GM12878 (cell line): ENCODE data around the gene IQSEC2. TPM values are rescaled to one million over a fixed set of nuclear protein-coding genes. Genes with fewer than 3 reads are reported as not detected.

ENCODE experiments used
- ATAC-seq: fragments of 200-7000 bp; cut with Tn5 transposase; 3 replicates; pipeline ENCODE4 v1.9.1; 2020; ENCODE audit warnings: mild to moderate bottlenecking, moderate library complexity
- BruUV-seq: library from RNA; stranded (reverse); fragments of 400-500 nt; replicated peaks from 2 replicates; lab custom pipeline; 2021; lab: Mats Ljungman, UMichigan
- CTCF ChIA-PET: fragments of 300-600 bp; sonication (Branson Sonifier 250); formaldehyde crosslinking; extraction: SDS; loops from one replicate; lab custom pipeline; 2021; ENCODE audit warnings: inconsistent platforms; lab: Yijun Ruan, JAX
- POLR2A ChIA-PET: fragments of 350-600 bp; formaldehyde crosslinking; extraction: SDS; loops from one replicate; lab custom pipeline; 2021; ENCODE audit warnings: inconsistent platforms; lab: Charles Lee
- RAD21 ChIA-PET: fragments of 300-600 bp; sonication (Branson Sonifier 250); formaldehyde crosslinking; loops from one replicate; lab custom pipeline; 2023; ENCODE audit warnings: antibody characterized with exemption; ENCODE audit not compliant: unreplicated experiment; lab: Charles Lee
- SMC1A ChIA-PET: fragments of 300-600 bp; sonication (Branson Sonifier 250); formaldehyde crosslinking; loops from one replicate; lab custom pipeline; 2023; ENCODE audit not compliant: unreplicated experiment, uncharacterized antibody; lab: Charles Lee
- DNase-seq: peaks from one replicate; pipeline ENCODE4 v3.0.0-alpha.2; 2011; ENCODE audit warnings: low read depth, low spot score
- FAIRE-seq: peaks from 3 replicates; lab custom pipeline; 2011; peaks lifted over from hg19 to GRCh38; lab: Jason Lieb, UNC
- H2AFZ ChIP-seq: 2 replicates; pipeline ENCODE4 v1.6.0; 2011; ENCODE audit warnings: low read depth, low read length, control low read depth; ENCODE audit not compliant: control insufficient read depth
- H3K27ac ChIP-seq: 2 replicates; pipeline ENCODE4 v1.5.1; 2011; ENCODE audit warnings: control low read depth; ENCODE audit not compliant: control insufficient read depth, insufficient read depth
- H3K27me3 ChIP-seq, 2 experiments: replicated peaks in 1 of 2; 2 replicates each; pipeline versions ENCODE4 v1.6.0 to v1.6.1; 2011; ENCODE audit warnings: low read length in 1 of 2; ENCODE audit not compliant: control insufficient read depth in 2 of 2, insufficient read depth in 2 of 2
- H3K36me3 ChIP-seq, 2 experiments: 2 replicates each; pipeline ENCODE4 v1.5.1; 2011; ENCODE audit warnings: low read length in 1 of 2; ENCODE audit not compliant: control insufficient read depth in 2 of 2, insufficient read depth in 2 of 2
- H3K4me1 ChIP-seq: 2 replicates; pipeline ENCODE4 v1.6.1; 2011; ENCODE audit warnings: mild to moderate bottlenecking, low read length, moderate library complexity, mixed read lengths; ENCODE audit not compliant: control insufficient read depth, insufficient read depth
- H3K4me2 ChIP-seq: 2 replicates; pipeline ENCODE4 v1.6.0; 2011; ENCODE audit warnings: control low read depth; ENCODE audit not compliant: control insufficient read depth, insufficient read depth
- H3K4me3 ChIP-seq: fragments of 200-600 bp; sonication (generic); 2 replicates; pipeline ENCODE4 v1.5.1; 2016
- H3K79me2 ChIP-seq: 2 replicates; pipeline ENCODE4 v1.6.0; 2011; ENCODE audit warnings: low read length; ENCODE audit not compliant: control insufficient read depth, insufficient read depth
- H3K9ac ChIP-seq: 2 replicates; pipeline ENCODE4 v1.8.0; 2011; ENCODE audit warnings: low read length, control low read depth, mixed read lengths; ENCODE audit not compliant: control insufficient read depth, insufficient read depth
- H3K9me3 ChIP-seq: replicated peaks from 3 replicates; pipeline ENCODE4 v1.5.1; 2011; ENCODE audit warnings: mild to moderate bottlenecking, low read length; ENCODE audit not compliant: control insufficient read depth, insufficient read depth
- H4K20me1 ChIP-seq: 2 replicates; pipeline ENCODE4 v1.6.0; 2011; ENCODE audit not compliant: control insufficient read depth, insufficient read depth
- CBFB ChIP-seq: IDR thresholded peaks from 2 replicates; pipeline ENCODE4 v1.6.1; 2016; ENCODE audit warnings: antibody characterized with exemption, low read depth
- CEBPB ChIP-seq, 2 experiments: fragments of 150-350 bp in 1 of 2; IDR thresholded peaks; 2 replicates each; pipeline ENCODE4 v1.6.1; 2012 to 2014; ENCODE audit warnings: low read depth in 2 of 2, low read length in 2 of 2, borderline replicate concordance in 1 of 2, inconsistent platforms in 1 of 2
- EZH2 ChIP-seq: IDR thresholded peaks from 2 replicates; pipeline ENCODE4 v1.6.1; 2012; ENCODE audit warnings: low read depth, mild to moderate bottlenecking, control low read depth, inconsistent platforms, low read length, borderline replicate concordance; ENCODE audit not compliant: control insufficient read depth
- HDAC2 ChIP-seq: fragments of 200-600 bp; sonication (generic); IDR thresholded peaks from 2 replicates; pipeline ENCODE4 v1.6.1; 2017
- HDAC6 ChIP-seq: fragments of 200-600 bp; sonication (generic); IDR thresholded peaks from one replicate; pipeline ENCODE4 v1.8.0; 2017; ENCODE audit warnings: antibody characterized with exemption; ENCODE audit not compliant: unreplicated experiment
- MTA2 ChIP-seq: fragments of 450-650 bp; IDR thresholded peaks from 2 replicates; pipeline ENCODE4 v1.6.1; 2016; ENCODE audit warnings: low read depth, mild to moderate bottlenecking, moderate library complexity
- SMAD1 ChIP-seq: fragments of 450-650 bp; IDR thresholded peaks from 2 replicates; pipeline ENCODE4 v1.6.1; 2018; ENCODE audit warnings: mild to moderate bottlenecking, low read depth; ENCODE audit not compliant: partially characterized antibody
- SMAD5 ChIP-seq: IDR thresholded peaks from 2 replicates; pipeline ENCODE4 v1.6.1; 2016; ENCODE audit warnings: antibody characterized with exemption, low read depth
- SMC3 ChIP-seq: IDR thresholded peaks from 2 replicates; pipeline ENCODE4 v1.6.1; 2011; ENCODE audit warnings: low read length, improper control_type of control experiment, borderline replicate concordance
- SUPT20H ChIP-seq: IDR thresholded peaks from 2 replicates; pipeline ENCODE4 v1.6.1; 2011; ENCODE audit warnings: low read depth, mild to moderate bottlenecking, low read length, moderate library complexity, borderline replicate concordance; ENCODE audit not compliant: control insufficient read depth
- TARDBP ChIP-seq: IDR thresholded peaks from 2 replicates; pipeline ENCODE4 v1.6.1; 2016; ENCODE audit warnings: borderline replicate concordance
- TCF12 ChIP-seq: IDR thresholded peaks from 2 replicates; pipeline ENCODE4 v1.6.1; 2011; ENCODE audit warnings: low read depth, mild to moderate bottlenecking, low read length
- ZNF274 ChIP-seq: IDR thresholded peaks from one replicate; pipeline ENCODE4 v1.8.0; 2011; ENCODE audit not compliant: insufficient read length, insufficient read depth
- WGBS: methylation state at CpG from one replicate; pipeline ENCODE4 v1.1.6; 2016; ENCODE audit warnings: low lambda C conversion rate; ENCODE audit not compliant: insufficient replicate concordance, insufficient coverage; ENCODE audit errors: missing lambda C conversion rate; 5-methylcytosine and 5-hydroxymethylcytosine counted together
- in situ Hi-C: fragments of 300-500 bp; cut with MboI; formaldehyde crosslinking; loops from 9 replicates; pipeline ENCODE4 v1.14.3; 2018; ENCODE audit warnings: mixed read lengths
- intact Hi-C: fragments of 100-400 bp; cut with micrococcal nuclease; formaldehyde crosslinking; loops from one replicate; pipeline ENCODE4 v1.14.2; 2022; ENCODE audit not compliant: unreplicated experiment
- polyA plus RNA-seq, 11 experiments: library from polyadenylated mRNA; depleted of rRNA in 4 of 11; unstranded in 6 of 11; stranded (reverse) in 5 of 11; fragments of >200 nt; fragmentation: Nextera tagmentation in 4 of 11; fragmentation: Illumina TruSeq in 1 of 11; extraction: Ambion mirVana in 4 of 11; extraction: Trizol in 1 of 11; gene quantifications; 1 replicate in 1 of 11; 2 replicates in 10 of 11; pipeline versions ENCODE4 v1.2.1 to v1.2.3, GENCODE V29; 2011 to 2016; ENCODE audit warnings: inconsistent platforms in 2 of 11, missing spikeins in 2 of 11, low read depth in 1 of 11
- total RNA-seq, 4 experiments: library from RNA; depleted of rRNA in 3 of 4; stranded (reverse); fragments of >200 nt in 3 of 4; fragmentation: Illumina TruSeq in 1 of 4; extraction: Trizol in 1 of 4; gene quantifications; 2 replicates each; pipeline versions ENCODE4 v1.2.1 to v1.2.3, GENCODE V29; 2013 to 2021
- TF ChIP-seq, protein P1 (sequence below): fragments of 450-650 bp; IDR thresholded peaks from 2 replicates; pipeline ENCODE4 v1.6.1; 2016; ENCODE audit warnings: mild to moderate bottlenecking
- TF ChIP-seq, protein P2 (sequence below): fragments of 150-350 bp; IDR thresholded peaks from 2 replicates; pipeline ENCODE4 v1.6.1; 2016; ENCODE audit warnings: low read depth, low read length
- TF ChIP-seq, protein P3 (sequence below): fragments of 150-350 bp; IDR thresholded peaks from 2 replicates; pipeline ENCODE4 v1.6.1; 2014; ENCODE audit warnings: mild to moderate bottlenecking, low read depth, low read length

The IQSEC2 gene
- total and polyA plus RNA-seq, 10 of the 15 experiments (the other 5 are each of a cell fraction or from before 2014, with no cell fraction given), result 0.01 to 0.23 (median 0.04) TPM; not detected in 3

DNA sequence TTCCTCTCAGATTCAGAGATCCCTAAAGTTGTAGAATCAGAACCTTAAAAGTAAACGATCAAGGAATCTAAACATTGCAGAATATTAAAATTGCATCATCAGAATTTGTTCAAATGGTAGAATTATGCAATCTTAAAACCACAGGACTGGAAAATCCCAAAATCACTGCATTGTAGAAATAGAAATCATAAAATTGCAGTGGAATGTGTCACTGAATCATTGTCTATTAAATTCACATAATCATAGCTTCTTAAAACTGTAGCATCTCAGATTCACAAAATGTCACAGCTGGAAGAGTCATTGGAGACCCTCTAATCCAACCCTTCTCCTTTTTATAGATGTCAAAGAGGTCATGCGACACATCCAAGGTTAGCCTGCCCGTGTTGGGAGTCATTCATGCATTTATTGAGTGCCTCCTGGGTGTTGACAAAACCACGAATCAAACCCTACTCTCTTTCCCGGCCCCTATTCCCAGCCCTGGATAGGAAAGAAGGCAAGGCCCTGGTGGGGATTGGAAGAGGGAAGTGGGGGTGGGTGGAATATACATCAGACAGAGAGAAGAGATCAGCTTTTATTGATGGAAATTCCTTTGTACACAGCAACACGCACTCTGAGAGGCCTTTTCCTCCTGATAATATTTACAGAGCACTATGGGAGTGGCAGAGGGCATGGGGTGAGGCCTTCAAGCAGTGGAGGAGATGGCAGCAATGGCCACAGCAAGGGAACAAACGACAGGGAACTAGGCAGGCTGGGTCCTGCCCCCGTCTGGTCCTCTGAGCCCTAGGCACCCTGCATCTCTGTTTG lies 15.4 kb downstream of the IQSEC2 start:
- in situ Hi-C loops (no loop called here), intact Hi-C loops (no loop called here)
- WGBS, result 14% methylated on average over 8 of the region's 8 CpGs
- SMC1A ChIA-PET, result no interaction called here
- H4K20me1 ChIP-seq, result no peaks in the 10 kb centered on the region
- ATAC-seq (no peak), FAIRE-seq (no peak), DNase-seq (no peak)
- H3K4me2 ChIP-seq, result no peak overlapping the region
- no peaks in the 10 kb centered on the region for H3K36me3 ChIP-seq
- no peak overlapping the region for H3K27ac ChIP-seq
- H3K4me3 ChIP-seq, result no peak overlapping the region
- CTCF ChIA-PET, result no interaction called here
- H3K9ac ChIP-seq, result no peak overlapping the region
- BruUV-seq, result no TSS peak
- no peaks in the 10 kb centered on the region for H3K79me2 ChIP-seq
- TF ChIP-seq, protein P1, sequence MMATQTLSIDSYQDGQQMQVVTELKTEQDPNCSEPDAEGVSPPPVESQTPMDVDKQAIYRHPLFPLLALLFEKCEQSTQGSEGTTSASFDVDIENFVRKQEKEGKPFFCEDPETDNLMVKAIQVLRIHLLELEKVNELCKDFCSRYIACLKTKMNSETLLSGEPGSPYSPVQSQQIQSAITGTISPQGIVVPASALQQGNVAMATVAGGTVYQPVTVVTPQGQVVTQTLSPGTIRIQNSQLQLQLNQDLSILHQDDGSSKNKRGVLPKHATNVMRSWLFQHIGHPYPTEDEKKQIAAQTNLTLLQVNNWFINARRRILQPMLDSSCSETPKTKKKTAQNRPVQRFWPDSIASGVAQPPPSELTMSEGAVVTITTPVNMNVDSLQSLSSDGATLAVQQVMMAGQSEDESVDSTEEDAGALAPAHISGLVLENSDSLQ, result no peak
- TF ChIP-seq EZH2 (no peak), CEBPB (IDR thresholded peaks at IDR 0.05; ENCODE audit: borderline replicate concordance in 1 of 2, low read depth in 2 of 2, low read length in 2 of 2) (no peak), TCF12 (no peak), SUPT20H (no peak), SMAD5 (no peak), HDAC2 (no peak), ZNF274 (no peak), HDAC6 (no peak), CBFB (no peak), SMAD1 (no peak), MTA2 (no peak), SMC3 (no peak), TARDBP (no peak)
- TF ChIP-seq, protein P2, sequence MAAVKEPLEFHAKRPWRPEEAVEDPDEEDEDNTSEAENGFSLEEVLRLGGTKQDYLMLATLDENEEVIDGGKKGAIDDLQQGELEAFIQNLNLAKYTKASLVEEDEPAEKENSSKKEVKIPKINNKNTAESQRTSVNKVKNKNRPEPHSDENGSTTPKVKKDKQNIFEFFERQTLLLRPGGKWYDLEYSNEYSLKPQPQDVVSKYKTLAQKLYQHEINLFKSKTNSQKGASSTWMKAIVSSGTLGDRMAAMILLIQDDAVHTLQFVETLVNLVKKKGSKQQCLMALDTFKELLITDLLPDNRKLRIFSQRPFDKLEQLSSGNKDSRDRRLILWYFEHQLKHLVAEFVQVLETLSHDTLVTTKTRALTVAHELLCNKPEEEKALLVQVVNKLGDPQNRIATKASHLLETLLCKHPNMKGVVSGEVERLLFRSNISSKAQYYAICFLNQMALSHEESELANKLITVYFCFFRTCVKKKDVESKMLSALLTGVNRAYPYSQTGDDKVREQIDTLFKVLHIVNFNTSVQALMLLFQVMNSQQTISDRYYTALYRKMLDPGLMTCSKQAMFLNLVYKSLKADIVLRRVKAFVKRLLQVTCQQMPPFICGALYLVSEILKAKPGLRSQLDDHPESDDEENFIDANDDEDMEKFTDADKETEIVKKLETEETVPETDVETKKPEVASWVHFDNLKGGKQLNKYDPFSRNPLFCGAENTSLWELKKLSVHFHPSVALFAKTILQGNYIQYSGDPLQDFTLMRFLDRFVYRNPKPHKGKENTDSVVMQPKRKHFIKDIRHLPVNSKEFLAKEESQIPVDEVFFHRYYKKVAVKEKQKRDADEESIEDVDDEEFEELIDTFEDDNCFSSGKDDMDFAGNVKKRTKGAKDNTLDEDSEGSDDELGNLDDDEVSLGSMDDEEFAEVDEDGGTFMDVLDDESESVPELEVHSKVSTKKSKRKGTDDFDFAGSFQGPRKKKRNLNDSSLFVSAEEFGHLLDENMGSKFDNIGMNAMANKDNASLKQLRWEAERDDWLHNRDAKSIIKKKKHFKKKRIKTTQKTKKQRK, result no peak
- TF ChIP-seq, protein P3, sequence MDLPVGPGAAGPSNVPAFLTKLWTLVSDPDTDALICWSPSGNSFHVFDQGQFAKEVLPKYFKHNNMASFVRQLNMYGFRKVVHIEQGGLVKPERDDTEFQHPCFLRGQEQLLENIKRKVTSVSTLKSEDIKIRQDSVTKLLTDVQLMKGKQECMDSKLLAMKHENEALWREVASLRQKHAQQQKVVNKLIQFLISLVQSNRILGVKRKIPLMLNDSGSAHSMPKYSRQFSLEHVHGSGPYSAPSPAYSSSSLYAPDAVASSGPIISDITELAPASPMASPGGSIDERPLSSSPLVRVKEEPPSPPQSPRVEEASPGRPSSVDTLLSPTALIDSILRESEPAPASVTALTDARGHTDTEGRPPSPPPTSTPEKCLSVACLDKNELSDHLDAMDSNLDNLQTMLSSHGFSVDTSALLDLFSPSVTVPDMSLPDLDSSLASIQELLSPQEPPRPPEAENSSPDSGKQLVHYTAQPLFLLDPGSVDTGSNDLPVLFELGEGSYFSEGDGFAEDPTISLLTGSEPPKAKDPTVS, result no peak
- no peaks in the 10 kb centered on the region for H3K9me3 ChIP-seq
- H3K4me1 ChIP-seq, result no peaks in the 10 kb centered on the region
- POLR2A ChIA-PET, result no interaction called here
- H2AFZ ChIP-seq, result no peak overlapping the region
- RAD21 ChIA-PET, result no interaction called here
- H3K27me3 ChIP-seq, result peaks cover 0 to 3% of the 10 kb centered on the region in 2 experiments; a peak in 1 of 4 replicates
